Neural cell (in vitro differentiated cells): ENCODE measurements around the gene CAPS.

ENCODE experiments used
- EZH2 ChIP-seq: fragments of 200-600, 300-800 bp; shearing (Covaris generic), sonication (generic); IDR thresholded peaks from 2 replicates; pipeline ENCODE4 v1.6.1; 2014; ENCODE audit warnings: antibody characterized with exemption, low read length, borderline replicate concordance, mild to moderate bottlenecking; ENCODE audit not compliant: insufficient read depth, poor library complexity, severe bottlenecking
- MXI1 ChIP-seq: fragments of 450-650 bp; conservative IDR thresholded peaks from 2 replicates; pipeline ENCODE4 v1.6.1; 2014; ENCODE audit warnings: antibody characterized with exemption, mild to moderate bottlenecking; ENCODE audit not compliant: poor library complexity, severe bottlenecking
- POLR2AphosphoS5 ChIP-seq: IDR thresholded peaks from 2 replicates; pipeline ENCODE4 v1.6.1; 2012
- RAD21 ChIP-seq: fragments of 450-650 bp; conservative IDR thresholded peaks from 2 replicates; pipeline ENCODE4 v1.6.1; 2014; ENCODE audit warnings: antibody characterized with exemption, mild to moderate bottlenecking, moderate library complexity
- TF ChIP-seq, protein P1 (sequence below): fragments of 450-650 bp; IDR thresholded peaks from 2 replicates; pipeline ENCODE4 v1.5.1; 2014; ENCODE audit warnings: antibody characterized with exemption, mild to moderate bottlenecking, moderate library complexity; ENCODE audit not compliant: poor library complexity, severe bottlenecking

DNA sequence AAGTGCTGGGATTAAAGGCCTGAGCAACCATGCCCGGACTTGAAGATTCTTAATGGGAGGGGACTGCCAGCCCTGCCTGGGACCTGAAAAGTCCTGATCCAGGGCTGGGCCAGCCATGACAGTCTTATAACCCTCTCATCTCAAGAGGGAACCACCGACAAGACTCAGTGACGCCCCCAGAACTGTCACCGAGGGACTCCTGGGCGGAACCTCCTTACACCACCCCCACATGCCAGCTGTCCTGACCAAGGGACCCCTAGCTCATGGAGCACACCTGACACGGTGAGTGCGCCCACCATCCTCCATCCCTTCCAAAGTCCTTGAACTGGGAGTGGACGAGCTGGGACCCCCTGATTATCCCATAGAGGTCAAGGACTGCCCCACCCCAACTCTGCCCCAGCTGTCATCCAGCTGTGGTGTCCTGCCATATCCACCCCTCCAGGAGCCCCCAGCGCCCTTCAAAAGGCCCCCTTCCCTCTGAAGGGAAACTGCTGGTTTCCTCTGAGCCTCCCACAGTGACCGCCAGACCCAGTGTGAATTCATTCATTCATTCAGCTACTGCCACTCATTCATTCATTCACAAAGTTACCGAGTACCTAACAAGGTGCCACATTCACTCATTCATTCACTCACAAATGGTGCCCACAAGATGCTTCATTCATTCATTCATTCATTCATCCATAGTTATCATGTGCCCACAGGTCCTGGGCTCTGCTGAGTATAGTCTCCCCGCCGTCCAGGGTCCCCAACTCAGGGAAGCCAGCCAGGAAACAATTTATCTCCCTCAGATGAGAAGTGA, 14.1 kb upstream of the CAPS start:
- TF ChIP-seq, protein P1, sequence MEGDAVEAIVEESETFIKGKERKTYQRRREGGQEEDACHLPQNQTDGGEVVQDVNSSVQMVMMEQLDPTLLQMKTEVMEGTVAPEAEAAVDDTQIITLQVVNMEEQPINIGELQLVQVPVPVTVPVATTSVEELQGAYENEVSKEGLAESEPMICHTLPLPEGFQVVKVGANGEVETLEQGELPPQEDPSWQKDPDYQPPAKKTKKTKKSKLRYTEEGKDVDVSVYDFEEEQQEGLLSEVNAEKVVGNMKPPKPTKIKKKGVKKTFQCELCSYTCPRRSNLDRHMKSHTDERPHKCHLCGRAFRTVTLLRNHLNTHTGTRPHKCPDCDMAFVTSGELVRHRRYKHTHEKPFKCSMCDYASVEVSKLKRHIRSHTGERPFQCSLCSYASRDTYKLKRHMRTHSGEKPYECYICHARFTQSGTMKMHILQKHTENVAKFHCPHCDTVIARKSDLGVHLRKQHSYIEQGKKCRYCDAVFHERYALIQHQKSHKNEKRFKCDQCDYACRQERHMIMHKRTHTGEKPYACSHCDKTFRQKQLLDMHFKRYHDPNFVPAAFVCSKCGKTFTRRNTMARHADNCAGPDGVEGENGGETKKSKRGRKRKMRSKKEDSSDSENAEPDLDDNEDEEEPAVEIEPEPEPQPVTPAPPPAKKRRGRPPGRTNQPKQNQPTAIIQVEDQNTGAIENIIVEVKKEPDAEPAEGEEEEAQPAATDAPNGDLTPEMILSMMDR = no peak
- TF ChIP-seq EZH2 = no peak
- TF ChIP-seq POLR2AphosphoS5 = no peak
- TF ChIP-seq RAD21 = no peak
- TF ChIP-seq MXI1 = no peak
